ENCODE measurements around the gene DTNB. TPM values are rescaled to one million over a fixed set of nuclear protein-coding genes. Genes with fewer than 3 reads are reported as not detected.

The DTNB gene
- total and polyA plus RNA-seq, 2 donors (not counting 3 experiments of a cell fraction or from before 2014, with no cell fraction given): 11.5 to 17.0 TPM

- no peak overlapping the region for H3K4me2 ChIP-seq (ENCODE audit: insufficient read depth, low read length)
Observed at GRCh38 chr2:25354116-25354515, 319.3 kb downstream of the DTNB start.

More at GRCh38 chr2:25354116-25354515, 319.3 kb downstream of the DTNB start:
- Histone ChIP-seq H3K27ac (ENCODE audit: insufficient read depth, low read depth, low read length) (no peak overlapping the region), H3K9ac (replicated peaks; ENCODE audit: extremely low read depth, insufficient read depth, low read length) (no peak overlapping the region), H3K79me2 (ENCODE audit: control insufficient read depth, insufficient read depth, low read length) (no peaks in the 10 kb centered on the region), H4K20me1 (replicated peaks; ENCODE audit: control insufficient read depth, extremely low read depth, insufficient read depth, low read length) (no peaks in the 10 kb centered on the region), H3K9me3 (replicated peaks; ENCODE audit: control insufficient read depth, insufficient read depth, low read length) (no peaks in the 10 kb centered on the region), H3K36me3 (ENCODE audit: control insufficient read depth in 2 of 2, extremely low read depth in 1 of 2, insufficient read depth in 2 of 2, low read length in 2 of 2) (no peaks in the 10 kb centered on the region), H2AFZ (ENCODE audit: low read depth, low read length) (no peak overlapping the region), H3K4me3 (replicated peaks in 1 of 3; ENCODE audit: insufficient read depth in 1 of 3, low read depth in 1 of 3, low read length in 3 of 3) (no peak overlapping the region), H3K4me1 (ENCODE audit: control insufficient read depth, extremely low read depth, insufficient read depth, low read length) (peaks cover 2% of the 10 kb centered on the region), H3K9me1 (replicated peaks; ENCODE audit: control insufficient read depth, extremely low read depth, insufficient read depth, low read length) (no peaks in the 10 kb centered on the region), H3K27me3 (ENCODE audit: control insufficient read depth in 2 of 2, insufficient read depth in 2 of 2, low read length in 2 of 2) (peaks cover 0 to 4% of the 10 kb centered on the region in 2 experiments)
- POLR2A ChIA-PET: no interaction called here
- CTCF ChIA-PET: no interaction called here
- dilution Hi-C loops (cut with MboI; ENCODE audit: extremely low pct_ligation_motif_present, low sequenced_read_pairs) (no loop called here), intact Hi-C loops (cut with micrococcal nuclease) (no loop called here)
- TF ChIP-seq POLR2AphosphoS5 (IDR thresholded peaks at IDR 0.05; ENCODE audit: insufficient read depth, low read depth, low read length) (no peak), MAX (IDR thresholded peaks at IDR 0.05; ENCODE audit: insufficient read depth, insufficient read length) (no peak), CTCF (IDR thresholded peaks at IDR 0.05; ENCODE audit: extremely low read depth in 1 of 2, insufficient read depth in 1 of 2, low read depth in 1 of 2, low read length in 2 of 2) (no peak), POLR2A (IDR thresholded peaks at IDR 0.05; ENCODE audit: low read depth, low read length) (no peak), FOS (IDR thresholded peaks at IDR 0.05; ENCODE audit: borderline replicate concordance, insufficient read depth, low read length) (no peak), JUN (IDR thresholded peaks at IDR 0.05; ENCODE audit: borderline replicate concordance, insufficient read depth, insufficient read length, low read depth) (no peak), MYC (IDR thresholded peaks at IDR 0.05; ENCODE audit: low read depth, low read length) (no peak), GATA2 (IDR thresholded peaks at IDR 0.05; ENCODE audit: insufficient read depth, insufficient read length, low read depth, low read length) (no peak), EZH2 (IDR thresholded peaks at IDR 0.05; ENCODE audit: borderline replicate concordance, low read depth, low read length, severe bottlenecking) (no peak)
- FAIRE-seq (no peak), DNase-seq (ENCODE audit: low read depth, low spot score) (no peak)
- no TSS peak for BruUV-seq (replicated peaks)
